ENCODE data around the gene SPATA13. TPM values are rescaled to one million over a fixed set of nuclear protein-coding genes. Genes with fewer than 3 reads are reported as not detected.
A peak's percentile ranks its signal among the peaks of the same experiment; 100 is the strongest.

Gene SPATA13
- total RNA-seq, 4 donors from 2014 or later: 9.0 to 46.0 (median 18.7) TPM

- TF ChIP-seq CTCF (IDR thresholded peaks at IDR 0.05): no peak
- peak; percentile 52 for ATAC-seq (ENCODE audit: low FRiP score)
- no peak for DNase-seq (ENCODE audit: low spot score)
These were observed 112.1 kb downstream of the SPATA13 start for GRCh38 chr13:24272452-24273161.

- no peak for DNase-seq (ENCODE audit: low spot score)
- no peak for TF ChIP-seq CTCF (IDR thresholded peaks at IDR 0.05)
- ATAC-seq (ENCODE audit: low FRiP score): no peak
These were observed 113.4 kb downstream of the SPATA13 start for GRCh38 chr13:24273926-24274325.

- ATAC-seq (ENCODE audit: low FRiP score) (no peak), DNase-seq (ENCODE audit: low spot score) (no peak)
- TF ChIP-seq CTCF (IDR thresholded peaks at IDR 0.05): no peak
These were observed 114.0 kb downstream of the SPATA13 start for GRCh38 chr13:24274452-24275021.

- ATAC-seq (ENCODE audit: low FRiP score): no peak
- no peak for TF ChIP-seq CTCF (IDR thresholded peaks at IDR 0.05)
- no peak for DNase-seq (ENCODE audit: low spot score)
These were observed 114.5 kb downstream of the SPATA13 start for GRCh38 chr13:24275041-24275440.

GRCh38 chr13:24276306-24276705 is 115.8 kb downstream of the SPATA13 start:
- ATAC-seq (ENCODE audit: low FRiP score) (no peak), DNase-seq (ENCODE audit: low spot score) (no peak)
- TF ChIP-seq CTCF (IDR thresholded peaks at IDR 0.05): no peak

GRCh38 chr13:24276861-24277260 is 116.3 kb downstream of the SPATA13 start:
- DNase-seq (ENCODE audit: low spot score): no peak
- no peak for TF ChIP-seq CTCF (IDR thresholded peaks at IDR 0.05)
- ATAC-seq (ENCODE audit: low FRiP score): no peak

GRCh38 chr13:24277761-24278160 is 117.2 kb downstream of the SPATA13 start:
- ATAC-seq (ENCODE audit: low FRiP score) (no peak), DNase-seq (ENCODE audit: low spot score) (no peak)
- no peak for TF ChIP-seq CTCF (IDR thresholded peaks at IDR 0.05)
